GM19351 (cell line): Measurements from ENCODE around the gene LRRC72.
A peak's percentile ranks its signal among the peaks of the same experiment; 100 is the strongest.

Source experiments
- ATAC-seq: cut with Tn5 transposase; IDR thresholded peaks from one replicate; pipeline ENCODE4 v1.9.1; 2021; ENCODE audit warnings: mild to moderate bottlenecking, moderate library complexity; ENCODE audit not compliant: unreplicated experiment

LRRC72 gene

DNA sequence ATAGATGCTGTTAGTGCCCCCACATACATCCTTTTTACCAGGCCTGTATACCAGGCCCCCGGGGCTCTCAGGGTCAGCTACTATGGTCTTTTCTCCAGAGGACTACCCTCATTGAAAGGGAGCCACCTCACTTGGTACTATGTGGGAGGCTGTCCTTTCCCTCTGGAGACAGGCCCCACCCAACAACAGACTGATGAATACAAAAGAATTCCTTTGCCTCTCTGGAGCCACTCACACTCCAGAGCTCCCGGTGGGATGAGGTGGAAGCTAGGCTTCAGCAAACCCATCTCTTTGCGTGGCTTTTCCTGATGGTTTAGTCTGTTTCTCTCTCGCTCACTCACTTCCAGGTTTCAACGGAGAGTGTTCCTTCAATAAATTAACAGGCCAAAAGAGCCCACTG lies 88.6 kb downstream of the LRRC72 start:
- no peak for ATAC-seq

DNA sequence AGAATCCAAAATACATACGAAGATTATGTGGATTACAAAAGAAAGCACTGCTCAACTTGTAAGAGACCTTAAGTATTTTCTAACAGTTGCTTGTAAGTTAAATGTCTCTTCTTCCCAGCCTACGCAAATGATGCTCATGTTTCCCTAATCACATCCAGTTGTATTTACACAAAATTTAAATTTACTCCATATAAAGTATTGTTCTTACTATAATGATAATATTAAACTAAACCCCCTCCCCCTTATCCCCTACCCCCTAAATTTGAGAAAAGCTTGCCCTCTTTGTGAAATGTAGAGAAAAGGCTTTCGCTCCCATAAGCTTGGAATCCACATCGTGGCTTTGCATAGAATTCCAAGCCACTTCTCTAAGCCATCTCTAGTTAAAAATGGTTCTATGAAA lies 89.5 kb downstream of the LRRC72 start:
- ATAC-seq: no peak

DNA sequence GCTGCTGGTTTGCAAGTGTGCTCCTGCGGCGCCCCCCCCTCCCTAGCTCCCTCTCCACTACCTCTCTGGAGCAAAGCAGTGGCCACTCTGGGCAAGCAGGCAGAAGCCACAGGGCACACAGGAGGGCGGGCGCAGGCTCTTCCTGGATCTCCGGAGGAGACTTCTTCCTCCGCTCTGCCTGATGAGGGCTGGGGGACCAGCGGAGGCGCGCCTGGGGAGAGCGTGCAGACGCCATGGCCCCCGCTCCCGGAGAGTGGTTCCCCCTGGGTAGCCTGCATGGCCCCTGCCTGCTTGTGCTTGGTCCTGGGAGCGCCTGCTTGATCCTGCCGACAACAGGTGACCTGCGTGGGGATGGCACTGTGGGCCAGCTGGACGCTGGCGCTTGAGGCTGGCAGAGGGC lies 89.9 kb downstream of the LRRC72 start:
- ATAC-seq: no peak

DNA sequence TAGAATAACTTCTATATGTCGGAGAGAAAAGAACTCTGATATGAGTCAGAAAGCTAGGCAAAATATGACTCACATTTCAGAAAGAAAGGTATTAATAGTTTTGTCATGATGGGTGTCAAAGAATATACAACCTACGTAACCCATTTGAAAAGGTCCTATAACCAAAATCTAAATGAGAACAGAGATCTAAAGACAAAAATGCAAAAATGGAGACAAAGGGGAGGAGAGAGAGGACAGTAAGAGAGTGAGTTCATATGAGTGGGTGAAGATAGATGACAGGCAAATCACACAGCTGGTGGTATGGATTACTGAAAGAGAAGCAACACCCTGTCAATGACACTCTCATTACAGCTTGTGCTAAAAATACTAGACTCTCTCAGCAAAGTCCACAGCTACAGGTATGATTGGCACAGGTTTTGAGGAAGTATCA lies 93.4 kb downstream of the LRRC72 start:
- peak; percentile 97 for ATAC-seq

DNA sequence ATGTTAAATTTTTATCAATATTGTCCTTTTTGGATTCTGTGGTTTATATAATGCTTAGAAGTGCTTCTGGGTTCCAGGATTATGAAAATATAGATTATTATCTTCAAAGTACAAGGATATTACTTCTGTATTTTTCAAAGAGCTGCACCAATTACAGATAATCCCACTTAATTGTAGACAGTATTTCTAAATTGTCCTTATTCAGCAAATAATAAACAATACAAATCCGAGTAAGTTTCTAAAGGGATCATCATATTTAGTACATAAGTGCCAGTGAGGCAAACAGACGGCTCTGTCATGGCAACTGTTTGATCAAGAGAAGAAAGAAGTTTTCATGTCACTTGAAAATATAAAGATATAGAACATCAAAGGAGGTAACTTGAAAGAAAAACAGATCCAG lies 99.8 kb downstream of the LRRC72 start:
- ATAC-seq: no peak

DNA sequence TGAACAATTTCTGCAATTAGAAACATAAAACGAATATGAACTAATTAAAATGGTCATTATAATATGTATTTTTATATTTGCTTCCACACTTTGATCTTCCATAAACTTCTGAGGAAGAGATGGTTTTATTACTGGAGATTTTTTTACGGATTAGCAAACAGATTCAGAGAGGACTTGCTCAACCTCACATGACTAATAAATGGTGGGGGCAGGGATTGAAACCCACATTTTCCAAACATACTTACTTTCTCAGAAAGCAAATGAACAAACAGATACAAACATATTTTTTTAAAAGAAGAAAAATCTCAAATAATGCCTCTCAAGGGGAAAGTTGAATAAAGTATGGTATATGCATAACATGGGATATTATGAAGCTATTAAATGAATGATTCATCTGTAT lies 100.6 kb downstream of the LRRC72 start:
- no peak for ATAC-seq

DNA sequence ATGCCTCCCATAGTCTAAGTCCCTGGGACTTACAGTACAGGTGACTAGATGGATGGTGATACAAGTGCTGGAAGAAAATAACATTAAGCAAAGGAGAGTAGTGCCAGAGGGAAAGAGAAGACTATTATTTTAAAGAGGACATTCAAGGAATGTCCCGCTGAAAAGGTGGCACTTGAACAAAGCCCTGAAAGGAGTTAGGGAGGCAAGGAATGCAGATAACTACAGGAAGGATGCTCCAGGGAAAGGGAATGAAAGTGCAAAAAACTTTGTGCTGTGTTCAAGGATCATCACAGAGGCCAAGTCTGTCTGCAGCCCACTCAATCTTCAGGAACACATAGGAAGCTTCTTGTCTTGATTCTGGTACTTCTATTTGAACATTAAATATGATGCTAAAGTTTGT lies 104.0 kb downstream of the LRRC72 start:
- ATAC-seq: no peak
